DOHH2 (cell line): Measurements from ENCODE around the gene INPP5B.

Experiments
- H3F3A ChIP-seq: fragments of 200-600 bp; sonication (generic), shearing (Covaris generic); 2 replicates; pipeline ENCODE4 v1.6.0; 2016; ENCODE audit warnings: antibody characterized with exemption, mild to moderate bottlenecking; ENCODE audit not compliant: control insufficient read depth, insufficient read depth
- H3K27ac ChIP-seq: fragments of 200-600 bp; sonication (generic); 2 replicates; pipeline ENCODE4 v1.5.1; 2014; ENCODE audit warnings: low read depth, mild to moderate bottlenecking, low read length, moderate library complexity
- H3K27me3 ChIP-seq: fragments of 200-600 bp; sonication (generic); 2 replicates; pipeline ENCODE4 v1.6.1; 2014; ENCODE audit warnings: mild to moderate bottlenecking, low read length, mixed read lengths; ENCODE audit not compliant: control insufficient read depth
- H3K36me3 ChIP-seq: fragments of 200-600 bp; sonication (generic); 2 replicates; pipeline ENCODE4 v1.6.1; 2014; ENCODE audit warnings: mild to moderate bottlenecking, low read length, moderate library complexity, mixed read lengths; ENCODE audit not compliant: control insufficient read depth
- H3K4me1 ChIP-seq: fragments of 200-600 bp; sonication (generic); 2 replicates; pipeline ENCODE4 v1.6.1; 2014; ENCODE audit warnings: mild to moderate bottlenecking, low read length, mixed read lengths; ENCODE audit not compliant: control insufficient read depth
- H3K4me2 ChIP-seq: fragments of 200-600 bp; sonication (generic); 2 replicates; pipeline ENCODE4 v1.6.0; 2014; ENCODE audit warnings: mild to moderate bottlenecking, low read length, moderate library complexity
- H3K4me3 ChIP-seq: fragments of 200-600 bp; sonication (generic); 2 replicates; pipeline ENCODE4 v1.5.1; 2014; ENCODE audit warnings: mild to moderate bottlenecking, low read length, mixed read lengths
- H3K79me2 ChIP-seq: fragments of 200-600 bp; sonication (generic); 2 replicates; pipeline ENCODE4 v1.6.1; 2014; ENCODE audit warnings: mild to moderate bottlenecking, low read length, mixed read lengths; ENCODE audit not compliant: control insufficient read depth
- H3K9me2 ChIP-seq: fragments of 200-600 bp; sonication (generic); replicated peaks from 2 replicates; pipeline ENCODE4 v1.6.1; 2014; ENCODE audit warnings: mild to moderate bottlenecking, low read length, mixed read lengths; ENCODE audit not compliant: control insufficient read depth
- H3K9me3 ChIP-seq: fragments of 200-600 bp; sonication (generic); 2 replicates; pipeline ENCODE4 v1.6.1; 2014; ENCODE audit warnings: antibody characterized with exemption, low read length, mixed read lengths; ENCODE audit not compliant: control insufficient read depth, insufficient read depth
- H4K20me1 ChIP-seq: fragments of 200-600 bp; sonication (generic); 2 replicates; pipeline ENCODE4 v1.6.0; 2014; ENCODE audit warnings: low read depth, mild to moderate bottlenecking, antibody characterized with exemption, low read length, moderate library complexity; ENCODE audit not compliant: control insufficient read depth, insufficient read depth
- CTCF ChIP-seq: fragments of 200-600 bp; sonication (generic); IDR thresholded peaks from one replicate; pipeline ENCODE4 v1.5.1; 2014; ENCODE audit warnings: antibody characterized with exemption, mild to moderate bottlenecking, low read depth, low read length; ENCODE audit not compliant: poor library complexity, severe bottlenecking
- EZH2phosphoT487 ChIP-seq: fragments of 200-600 bp; sonication (generic); IDR thresholded peaks from 2 replicates; pipeline ENCODE4 v1.6.1; 2017; ENCODE audit warnings: borderline replicate concordance, mild to moderate bottlenecking, antibody characterized with exemption, low read length, moderate library complexity, mixed read lengths

The INPP5B gene

GRCh38 chr1:37947364-37947763, 511 bp upstream of the INPP5B start:
- Histone ChIP-seq H3K9me3 (no peaks in the 10 kb centered on the region), H3K27me3 (no peaks in the 10 kb centered on the region), H3K27ac (peak overlapping the region; percentile 34; the same call in 1 of the 2 replicates), H3K4me1 (peaks cover 29% of the 10 kb centered on the region), H3K36me3 (peaks cover 3% of the 10 kb centered on the region; the same call in 1 of the 2 replicates), H4K20me1 (no peaks in the 10 kb centered on the region), H3K4me2 (peak overlapping the region; percentile 93), H3F3A (no peaks in the 10 kb centered on the region), H3K79me2 (0 out of 2 replicates have a peak, but pooled peaks cover 6% of the 10 kb centered on the region), H3K9me2 (no peaks in the 10 kb centered on the region), H3K4me3 (peak overlapping the region; percentile 87)
- TF ChIP-seq CTCF: no peak
- no peak for TF ChIP-seq EZH2phosphoT487

- Histone ChIP-seq H3F3A (no peaks in the 10 kb centered on the region), H3K9me2 (no peaks in the 10 kb centered on the region), H3K4me3 (peak overlapping the region; percentile 87), H3K27me3 (no peaks in the 10 kb centered on the region), H4K20me1 (no peaks in the 10 kb centered on the region), H3K79me2 (0 out of 2 replicates have a peak, but pooled peaks cover 6% of the 10 kb centered on the region), H3K4me2 (peak overlapping the region; percentile 93), H3K4me1 (peaks cover 29% of the 10 kb centered on the region), H3K27ac (peak overlapping the region; percentile 34), H3K36me3 (peaks cover 3% of the 10 kb centered on the region; the same call in 1 of the 2 replicates), H3K9me3 (no peaks in the 10 kb centered on the region)
- TF ChIP-seq CTCF: no peak
- no peak for TF ChIP-seq EZH2phosphoT487
Observed at GRCh38 chr1:37945743-37946702, 830 bp downstream of the INPP5B start.

GRCh38 chr1:37945251-37945650, 1.6 kb downstream of the INPP5B start:
- Histone ChIP-seq H3K9me3 (no peaks in the 10 kb centered on the region), H3K79me2 (0 out of 2 replicates have a peak, but pooled peaks cover 6% of the 10 kb centered on the region), H4K20me1 (no peaks in the 10 kb centered on the region), H3K27me3 (no peaks in the 10 kb centered on the region), H3K9me2 (no peaks in the 10 kb centered on the region), H3K4me2 (0 out of 2 replicates have a peak overlapping the region, but pooled peaks have one; percentile 93), H3K27ac (no peak overlapping the region), H3K36me3 (peaks cover 4% of the 10 kb centered on the region), H3F3A (no peaks in the 10 kb centered on the region), H3K4me1 (peaks cover 35% of the 10 kb centered on the region), H3K4me3 (no peak overlapping the region)
- no peak for TF ChIP-seq CTCF
- TF ChIP-seq EZH2phosphoT487: no peak
